Activated naive CD4-positive, alpha-beta T cell treated with anti-CD3 and anti-CD28 coated beads for 36 hours (primary cell): ENCODE measurements around the gene TCEA2. TPM values are rescaled to one million over a fixed set of nuclear protein-coding genes. Genes with fewer than 3 reads are reported as not detected.
"Not testable (repeated sequence)": the region's sequence is repeated elsewhere in the genome, so short reads cannot be mapped to it uniquely, and the experiment has no call there.

Source experiments
- CTCF ChIA-PET: fragments of 350-600 bp; sonication (Branson Sonifier 250); formaldehyde crosslinking; loops from one replicate; lab custom pipeline; 2021; ENCODE audit warnings: antibody characterized with exemption; lab: Charles Lee
- DNase-seq: peaks from one replicate; pipeline ENCODE4 v3.0.0-alpha.2; 2020
- H3K27ac Mint-ChIP-seq: one replicate; pipeline ENCODE4 v1.8.0; 2021; ENCODE audit warnings: mild to moderate bottlenecking, mixed read lengths
- H3K27me3 Mint-ChIP-seq: one replicate; pipeline ENCODE4 v1.8.0; 2021; ENCODE audit warnings: low read depth, mixed read lengths
- H3K36me3 Mint-ChIP-seq: one replicate; pipeline ENCODE4 v1.8.0; 2021; ENCODE audit warnings: low read depth, mixed read lengths
- H3K4me1 Mint-ChIP-seq: one replicate; pipeline ENCODE4 v1.8.0; 2021; ENCODE audit warnings: low read depth, mixed read lengths
- H3K4me3 Mint-ChIP-seq: one replicate; pipeline ENCODE4 v1.8.0; 2021; ENCODE audit warnings: mild to moderate bottlenecking, moderate library complexity, mixed read lengths
- H3K9me3 Mint-ChIP-seq: one replicate; pipeline ENCODE4 v1.8.0; 2021; ENCODE audit warnings: mixed read lengths
- intact Hi-C: fragments of 100-400 bp; cut with micrococcal nuclease; formaldehyde crosslinking; loops from one replicate; pipeline ENCODE4 v1.15.1; 2023
- total RNA-seq, 2 experiments: library from RNA; stranded (reverse); gene quantifications; one replicate each; pipeline ENCODE4 v1.2.3, GENCODE V29; 2021

The TCEA2 gene
- total RNA-seq, 2 experiments from 2014 or later = 16.7 to 18.2 TPM

- CTCF ChIA-PET = interaction anchor here (0.7 to 5.7 kb wide), 8 partner anchors 15 to 171 kb away, joined by 3 to 47 read pairs (median 4); partner anchors contain the start of gene PCMTD2
- Mint-ChIP-seq H3K4me3 (peak within 1 kb of the TSS; percentile 80), H3K9me3 (peaks cover 3% of the 10 kb centered on the region), H3K36me3 (no peaks in the 10 kb centered on the region), H3K4me1 (peaks cover 26% of the 10 kb centered on the region), H3K27me3 (peaks cover 9% of the 10 kb centered on the region), H3K27ac (no peak within 1 kb of the TSS)
- DNase-seq = no peak
- intact Hi-C loops = loop anchor here (1.0 to 5.0 kb wide), 5 partner anchors 19 to 173 kb away; partner anchors contain the start of genes PCMTD2 and TCEA2
Observed at GRCh38 chr20:64083804-64084684, 21.0 kb downstream of the TCEA2 start, which contains the start of gene LKAAEAR1. Gene LKAAEAR1 (minus strand): TSS chr20:64084398. CDS start chr20:64084219, 179 bp downstream.

- no peak overlapping the region for H3K27ac Mint-ChIP-seq
- intact Hi-C loops = loop anchor here (5.0 kb wide), 1 partner anchor 173 kb away; the partner anchor contains the start of gene PCMTD2
- CTCF ChIA-PET = interaction anchor here (0.7 to 5.7 kb wide), 6 partner anchors 17 to 171 kb away, joined by 3 to 47 read pairs (median 4); partner anchors contain the start of gene PCMTD2
- H3K27me3 Mint-ChIP-seq = peaks cover 9% of the 10 kb centered on the region
- peaks cover 25% of the 10 kb centered on the region for H3K4me1 Mint-ChIP-seq
- DNase-seq = no peak
- peaks cover 3% of the 10 kb centered on the region for H3K9me3 Mint-ChIP-seq
- peak overlapping the region; percentile 80 for H3K4me3 Mint-ChIP-seq
- H3K36me3 Mint-ChIP-seq = no peaks in the 10 kb centered on the region
Observed at GRCh38 chr20:64084685-64085152, 21.7 kb downstream of the TCEA2 start.

- H3K9me3 Mint-ChIP-seq = peaks cover 3% of the 10 kb centered on the region
- H3K36me3 Mint-ChIP-seq = no peaks in the 10 kb centered on the region
- intact Hi-C loops = no loop called here
- no peak overlapping the region for H3K27ac Mint-ChIP-seq
- H3K4me3 Mint-ChIP-seq = no peak overlapping the region
- peaks cover 18% of the 10 kb centered on the region for H3K4me1 Mint-ChIP-seq
- CTCF ChIA-PET = interaction anchor here (5.7 kb wide), 1 partner anchor 33 kb away, joined by 47 read pairs; no protein-coding TSS in a partner anchor
- no peak for DNase-seq
- peaks cover 9% of the 10 kb centered on the region for H3K27me3 Mint-ChIP-seq
Observed at GRCh38 chr20:64086801-64087200, 23.8 kb downstream of the TCEA2 start.

- H3K4me1 Mint-ChIP-seq = peaks cover 13% of the 10 kb centered on the region
- intact Hi-C loops, H3K9me3 Mint-ChIP-seq, H3K27me3 Mint-ChIP-seq, H3K36me3 Mint-ChIP-seq, CTCF ChIA-PET, DNase-seq, H3K27ac Mint-ChIP-seq, H3K4me3 Mint-ChIP-seq: not testable (repeated sequence)
Observed at GRCh38 chr20:64087226-64087825, 24.3 kb downstream of the TCEA2 start.

- CTCF ChIA-PET, H3K36me3 Mint-ChIP-seq, H3K4me3 Mint-ChIP-seq, H3K27ac Mint-ChIP-seq, H3K4me1 Mint-ChIP-seq, DNase-seq, intact Hi-C loops, H3K27me3 Mint-ChIP-seq, H3K9me3 Mint-ChIP-seq: not testable (repeated sequence)
Observed at GRCh38 chr20:64088586-64088985, 25.6 kb downstream of the TCEA2 start.

GRCh38 chr20:64090165-64090564 is 27.2 kb downstream of the TCEA2 start:
- intact Hi-C loops = no loop called here
- DNase-seq = no peak
- H3K36me3 Mint-ChIP-seq = no peaks in the 10 kb centered on the region
- H3K27ac Mint-ChIP-seq = no peak overlapping the region
- H3K4me3 Mint-ChIP-seq = no peak overlapping the region
- no peaks in the 10 kb centered on the region for H3K4me1 Mint-ChIP-seq
- peaks cover 3% of the 10 kb centered on the region for H3K9me3 Mint-ChIP-seq
- CTCF ChIA-PET = interaction anchor here (1.1 kb wide), 1 partner anchor 121 kb away, joined by 3 read pairs; no protein-coding TSS in a partner anchor
- H3K27me3 Mint-ChIP-seq = peaks cover 2% of the 10 kb centered on the region

- H3K4me3 Mint-ChIP-seq = no peak overlapping the region
- CTCF ChIA-PET = no interaction called here
Observed at GRCh38 chr20:64091340-64091739, 28.3 kb downstream of the TCEA2 start.

GRCh38 chr20:64091770-64092169 is 28.8 kb downstream of the TCEA2 start:
- intact Hi-C loops = no loop called here
- Mint-ChIP-seq H3K9me3 (peaks cover 2% of the 10 kb centered on the region), H3K27me3 (no peaks in the 10 kb centered on the region), H3K36me3 (peaks cover under 1% of the 10 kb centered on the region), H3K27ac (no peak overlapping the region), H3K4me1 (no peaks in the 10 kb centered on the region), H3K4me3 (no peak overlapping the region)
- no peak for DNase-seq
- CTCF ChIA-PET = no interaction called here

More at GRCh38 chr20:64091340-64091739, 28.3 kb downstream of the TCEA2 start:
- H3K4me1 Mint-ChIP-seq = no peaks in the 10 kb centered on the region
- no peaks in the 10 kb centered on the region for H3K27me3 Mint-ChIP-seq
- DNase-seq = no peak
- H3K36me3 Mint-ChIP-seq = no peaks in the 10 kb centered on the region
- no peak overlapping the region for H3K27ac Mint-ChIP-seq
- H3K9me3 Mint-ChIP-seq = peaks cover 3% of the 10 kb centered on the region
- intact Hi-C loops = no loop called here

GRCh38 chr20:64092258-64093012 is 29.4 kb downstream of the TCEA2 start:
- H3K4me3 Mint-ChIP-seq = no peak overlapping the region
- H3K36me3 Mint-ChIP-seq = peaks cover 2% of the 10 kb centered on the region
- peaks cover 2% of the 10 kb centered on the region for H3K9me3 Mint-ChIP-seq
- no peak overlapping the region for H3K27ac Mint-ChIP-seq
- H3K4me1 Mint-ChIP-seq = no peaks in the 10 kb centered on the region
- DNase-seq = no peak
- intact Hi-C loops = no loop called here
- no peaks in the 10 kb centered on the region for H3K27me3 Mint-ChIP-seq
- CTCF ChIA-PET = no interaction called here

GRCh38 chr20:64093013-64093503 is 30.1 kb downstream of the TCEA2 start:
- no peak for DNase-seq
- no peak overlapping the region for H3K4me3 Mint-ChIP-seq
- CTCF ChIA-PET = no interaction called here
- H3K4me1 Mint-ChIP-seq = no peaks in the 10 kb centered on the region
- peaks cover 2% of the 10 kb centered on the region for H3K9me3 Mint-ChIP-seq
- no peak overlapping the region for H3K27ac Mint-ChIP-seq
- intact Hi-C loops = no loop called here
- peaks cover 2% of the 10 kb centered on the region for H3K36me3 Mint-ChIP-seq
- H3K27me3 Mint-ChIP-seq = no peaks in the 10 kb centered on the region

- CTCF ChIA-PET = interaction anchor here (0.6 to 1.2 kb wide), 2 partner anchors 16 to 50 kb away, joined by 3 read pairs; partner anchors contain the start of gene RGS19
- Mint-ChIP-seq H3K27ac (no peak overlapping the region), H3K4me3 (no peak overlapping the region), H3K4me1 (no peaks in the 10 kb centered on the region), H3K9me3 (peaks cover 2% of the 10 kb centered on the region), H3K27me3 (no peaks in the 10 kb centered on the region), H3K36me3 (peaks cover 2% of the 10 kb centered on the region)
- intact Hi-C loops = no loop called here
- DNase-seq = no peak
Observed at GRCh38 chr20:64095455-64095854, 32.5 kb downstream of the TCEA2 start.
